Measurements from ENCODE around the gene BTBD6.
"Not testable (repeated sequence)": the region's sequence is repeated elsewhere in the genome, so short reads cannot be mapped to it uniquely, and the experiment has no call there.

The BTBD6 gene

DNA sequence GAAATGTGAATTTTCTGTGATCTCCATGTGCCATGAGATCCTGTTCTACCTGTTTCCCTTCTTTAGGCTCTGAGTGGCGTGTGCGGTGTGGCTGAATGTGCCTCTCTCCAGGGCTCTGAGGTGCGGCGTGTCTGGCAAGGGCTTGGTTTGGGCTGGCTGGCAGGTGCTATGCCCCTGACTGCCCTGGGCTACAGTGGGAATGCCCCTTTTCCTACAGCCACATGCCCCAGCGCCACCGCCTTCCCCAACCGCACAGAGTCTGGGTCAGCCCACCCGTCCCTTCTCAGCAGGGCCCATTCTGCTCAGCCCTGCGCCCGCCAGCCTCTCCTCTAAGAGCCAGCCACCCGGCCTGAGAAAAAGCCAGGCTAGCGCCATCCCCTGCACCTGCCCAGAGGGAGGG lies 24.7 kb downstream of the BTBD6 start:
- DNase-seq, result no peak

GRCh38 chr14:105274637-105275036 lies 26.3 kb downstream of the BTBD6 start:
- no peak for DNase-seq

DNA sequence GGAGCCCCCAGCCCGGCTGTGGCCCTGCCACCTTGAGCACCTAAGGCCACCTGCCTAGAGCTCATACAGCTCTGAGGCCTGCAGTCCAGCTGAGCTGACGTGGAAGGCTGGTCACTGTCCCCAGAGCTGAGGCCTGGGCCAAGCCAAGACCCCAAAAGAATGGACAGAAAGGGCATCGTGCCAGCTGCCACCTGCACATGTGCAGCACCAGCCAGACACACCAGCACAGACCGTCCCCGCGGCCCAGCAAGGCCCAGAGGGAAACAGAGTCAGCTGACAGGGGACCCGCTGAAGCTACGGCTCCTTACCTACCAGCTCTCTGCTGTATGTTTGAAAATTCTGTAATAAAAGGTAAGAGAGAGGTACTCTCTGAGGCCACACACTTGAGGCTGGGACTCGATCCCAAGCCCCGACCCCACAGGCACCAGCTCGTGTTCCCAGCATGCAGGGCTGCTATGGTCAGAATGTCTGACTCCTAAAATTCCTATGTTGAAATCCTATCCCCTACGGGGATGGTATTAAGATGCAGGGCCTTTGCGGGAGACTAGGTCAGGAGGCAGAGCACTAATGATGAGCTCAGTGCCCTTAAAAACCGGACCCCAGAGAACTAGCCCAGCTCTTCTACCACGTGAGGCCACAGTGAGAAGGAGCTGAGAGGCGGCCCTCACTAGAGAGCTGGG lies 27.1 kb downstream of the BTBD6 start:
- no peak for DNase-seq

GRCh38 chr14:105277448-105277847 lies 29.1 kb downstream of the BTBD6 start:
- not testable (repeated sequence) for DNase-seq

DNA sequence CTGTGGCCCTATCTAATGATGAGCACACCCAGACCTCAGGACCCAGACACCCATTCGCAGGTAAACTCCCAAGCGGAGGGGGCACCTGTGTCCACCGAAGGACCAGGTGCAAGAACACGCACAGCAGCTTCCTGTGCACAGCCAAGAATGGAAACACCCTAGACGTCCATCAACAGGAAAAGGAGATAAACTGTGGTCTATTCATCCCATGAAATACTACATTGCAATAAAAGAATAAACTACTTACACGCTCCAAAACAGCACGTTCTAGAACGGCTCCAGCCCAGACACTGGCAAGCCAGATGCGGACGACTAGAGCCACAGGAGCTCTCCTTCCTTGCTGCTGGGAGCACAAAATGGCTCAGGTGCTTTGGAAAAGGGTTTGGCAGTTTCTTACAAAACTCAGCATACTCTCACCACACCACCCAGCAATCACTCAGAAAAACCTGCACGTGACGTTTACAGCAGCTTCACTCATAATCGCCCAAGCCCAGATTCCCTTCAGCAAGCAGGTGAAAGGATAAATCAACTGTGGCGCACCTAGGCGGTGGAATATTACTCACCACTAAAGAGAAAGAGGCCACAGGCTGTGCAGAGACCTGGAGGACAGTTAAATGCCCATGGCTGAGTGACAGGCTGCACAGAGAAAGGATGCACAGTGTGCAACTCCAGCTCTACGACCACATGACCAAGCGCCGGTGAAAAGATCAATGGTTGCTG lies 31.5 kb downstream of the BTBD6 start:
- DNase-seq, result no peak

GRCh38 chr14:105280525-105280924 lies 32.2 kb downstream of the BTBD6 start:
- no peak for DNase-seq

GRCh38 chr14:105281371-105282097 lies 33.2 kb downstream of the BTBD6 start:
- DNase-seq, result no peak

GRCh38 chr14:105282098-105282725 lies 33.9 kb downstream of the BTBD6 start:
- no peak for DNase-seq

GRCh38 chr14:105283028-105283427 lies 34.7 kb downstream of the BTBD6 start:
- no peak for DNase-seq

GRCh38 chr14:105283899-105284298 lies 35.6 kb downstream of the BTBD6 start:
- peak; percentile 47 for DNase-seq

DNA sequence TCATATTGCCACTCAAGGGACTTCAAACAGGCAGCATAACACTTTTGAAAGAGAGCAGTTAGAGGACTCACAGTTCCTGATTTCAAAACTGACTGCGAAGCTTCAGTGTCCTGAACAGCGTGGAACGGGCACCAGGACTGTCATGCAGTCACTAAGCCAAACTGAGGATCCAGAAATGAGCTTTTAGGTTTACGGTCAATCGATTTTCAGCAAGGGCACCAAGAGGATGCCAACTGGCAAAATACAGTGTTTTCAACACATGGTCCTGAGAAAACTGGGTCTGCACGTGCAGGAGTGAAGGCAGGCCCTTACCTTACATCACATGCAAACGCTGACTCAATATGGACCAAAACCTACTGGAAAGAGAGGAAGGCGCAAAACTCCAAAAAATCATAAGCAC lies 36.8 kb downstream of the BTBD6 start:
- no peak for DNase-seq

DNA sequence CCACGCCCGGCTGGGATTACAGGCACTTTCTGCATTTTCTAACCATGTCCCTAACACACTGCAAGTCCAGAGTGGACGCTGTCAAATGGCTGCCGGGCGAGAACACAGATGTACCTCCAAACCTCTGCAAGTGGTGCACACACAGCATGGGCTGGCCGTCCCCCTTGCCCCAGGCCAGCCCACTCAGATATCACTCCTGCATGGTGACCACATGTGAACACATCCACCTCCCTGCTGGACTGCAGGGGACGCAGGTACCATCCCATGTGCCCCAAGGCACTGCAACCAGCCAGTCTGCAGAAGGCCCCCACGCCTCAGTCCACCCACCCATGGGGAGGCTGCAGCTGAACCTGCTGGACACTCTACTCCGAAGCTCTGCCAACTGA lies 38.4 kb downstream of the BTBD6 start:
- DNase-seq, result no peak

DNA sequence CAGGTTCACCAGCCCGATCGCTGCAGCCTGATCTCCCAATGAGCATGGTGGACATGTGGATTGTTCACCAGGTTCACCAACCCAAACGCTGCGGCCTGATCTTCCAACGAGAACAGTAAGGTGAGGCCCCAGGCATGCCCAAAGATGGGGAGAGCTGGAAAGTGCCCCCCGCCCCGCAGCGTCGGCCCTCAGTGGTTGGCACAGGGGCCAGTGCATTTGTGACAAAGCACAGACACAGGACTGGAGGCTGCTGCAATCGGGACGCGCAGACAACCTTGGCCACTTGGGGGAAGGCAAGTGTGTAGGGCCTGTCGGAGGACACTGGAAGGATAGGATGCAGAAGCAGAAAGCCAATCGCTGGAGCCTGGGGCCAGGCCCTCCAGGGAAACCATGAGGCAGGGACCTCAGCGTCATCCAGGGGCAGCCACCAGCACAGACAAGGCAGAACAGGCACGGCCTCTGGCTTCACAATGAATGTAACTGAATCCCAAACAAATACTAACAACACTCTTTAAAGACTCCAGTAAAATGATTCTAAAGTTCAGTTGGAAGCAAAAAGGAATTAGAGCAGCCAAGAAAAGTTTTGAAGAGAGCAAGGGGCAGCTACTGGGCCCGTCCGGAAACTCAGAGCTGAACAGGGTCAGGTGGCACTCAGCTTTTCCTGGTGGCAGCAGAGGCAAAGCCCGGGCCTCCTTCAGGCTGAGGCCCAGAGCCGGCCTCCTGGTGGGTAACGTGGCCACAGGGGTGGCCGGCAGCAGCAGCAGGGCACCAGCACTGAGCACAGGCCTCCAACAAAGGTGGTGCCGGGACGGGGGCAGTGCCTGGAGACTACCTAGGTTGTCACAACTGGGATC lies 39.1 kb downstream of the BTBD6 start:
- no peak for DNase-seq

- not testable (repeated sequence) for DNase-seq
Measured at GRCh38 chr14:105288936-105289335, 40.6 kb downstream of the BTBD6 start.

- DNase-seq, result no peak
Measured at GRCh38 chr14:105290621-105291346, 42.5 kb downstream of the BTBD6 start.

- peak; percentile 69 for DNase-seq
Measured at GRCh38 chr14:105292826-105293711, 44.7 kb downstream of the BTBD6 start.

GRCh38 chr14:105294142-105294597 lies 45.8 kb downstream of the BTBD6 start:
- no peak for DNase-seq

DNA sequence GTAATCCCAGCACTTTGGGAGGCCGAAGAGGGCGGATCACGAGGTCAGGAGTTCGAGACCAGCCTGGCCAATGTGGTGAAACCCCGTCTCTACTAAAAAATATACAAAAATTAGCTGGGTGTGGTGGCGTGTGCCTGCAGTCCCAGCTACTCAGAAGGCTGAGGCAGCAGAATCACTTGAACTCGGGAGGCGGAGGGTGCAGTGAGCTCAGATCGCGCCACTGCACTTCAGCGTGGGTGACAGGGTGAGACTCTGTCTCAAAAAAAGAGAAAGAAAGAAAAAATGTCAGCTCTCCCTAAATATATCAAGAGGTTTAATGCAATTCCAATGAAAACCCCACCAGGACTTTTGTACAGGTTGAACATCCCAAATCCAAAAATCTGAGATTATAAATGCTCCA lies 49.0 kb downstream of the BTBD6 start:
- not testable (repeated sequence) for DNase-seq

GRCh38 chr14:105299654-105300541 lies 51.6 kb downstream of the BTBD6 start:
- no peak for DNase-seq

All from KG1 (cell line).